Neural crest cell (in vitro differentiated cells): Measurements from ENCODE around the gene NRG3. TPM values are rescaled to one million over a fixed set of nuclear protein-coding genes. Genes with fewer than 3 reads are reported as not detected.
"Not testable (repeated sequence)": the region's sequence is repeated elsewhere in the genome, so short reads cannot be mapped to it uniquely, and the experiment has no call there.

ENCODE experiments used
- DNase-seq: peaks from one replicate; pipeline ENCODE4 v3.0.0; 2021; ENCODE audit warnings: low read depth, mixed read lengths, low spot score
- H3K27ac Mint-ChIP-seq: one replicate; pipeline ENCODE4 v1.8.0; 2021; ENCODE audit warnings: mild to moderate bottlenecking, mixed read lengths; ENCODE audit not compliant: unreplicated experiment
- H3K27me3 Mint-ChIP-seq: 2 replicates; pipeline ENCODE4 v1.8.0; 2021; ENCODE audit warnings: low read depth, mild to moderate bottlenecking, mixed read lengths
- H3K36me3 Mint-ChIP-seq: 2 replicates; pipeline ENCODE4 v1.8.0; 2021; ENCODE audit warnings: low read depth, mild to moderate bottlenecking, mixed read lengths
- H3K4me1 Mint-ChIP-seq: 2 replicates; pipeline ENCODE4 v1.8.0; 2021; ENCODE audit warnings: mixed read lengths
- H3K4me3 Mint-ChIP-seq: one replicate; pipeline ENCODE4 v1.8.0; 2021; ENCODE audit warnings: mild to moderate bottlenecking, mixed read lengths
- H3K9me3 Mint-ChIP-seq: 2 replicates; pipeline ENCODE4 v1.8.0; 2021; ENCODE audit warnings: mixed read lengths
- CTCF ChIP-seq: fragments of 200-600 bp; sonication (generic); conservative IDR thresholded peaks from 2 replicates; pipeline ENCODE4 v1.5.0; 2021; ENCODE audit warnings: antibody characterized with exemption, mild to moderate bottlenecking
- total RNA-seq: library from RNA; stranded (reverse); gene quantifications from 2 replicates; pipeline ENCODE4 v1.2.1, GENCODE V29; 2021

The NRG3 gene
- total RNA-seq, 1 donor from 2014 or later: 3.1 TPM

GRCh38 chr10:82319562-82319961 lies 444.6 kb downstream of the NRG3 start:
- Mint-ChIP-seq H3K36me3 (no peaks in the 10 kb centered on the region), H3K4me1 (no peaks in the 10 kb centered on the region), H3K27me3 (no peaks in the 10 kb centered on the region), H3K9me3 (no peaks in the 10 kb centered on the region), H3K27ac (no peak overlapping the region), H3K4me3 (no peak overlapping the region)
- TF ChIP-seq CTCF: no peak
- no peak for DNase-seq

GRCh38 chr10:82321724-82322123 lies 446.7 kb downstream of the NRG3 start:
- H3K9me3 Mint-ChIP-seq: no peaks in the 10 kb centered on the region
- no peak overlapping the region for H3K4me3 Mint-ChIP-seq
- no peaks in the 10 kb centered on the region for H3K36me3 Mint-ChIP-seq
- H3K4me1 Mint-ChIP-seq: no peaks in the 10 kb centered on the region
- no peak for TF ChIP-seq CTCF
- DNase-seq: no peak
- no peak overlapping the region for H3K27ac Mint-ChIP-seq
- no peaks in the 10 kb centered on the region for H3K27me3 Mint-ChIP-seq

GRCh38 chr10:82331716-82332115 lies 456.7 kb downstream of the NRG3 start:
- TF ChIP-seq CTCF: no peak
- Mint-ChIP-seq H3K4me1 (no peaks in the 10 kb centered on the region), H3K9me3 (peaks cover 3% of the 10 kb centered on the region), H3K4me3 (no peak overlapping the region), H3K27me3 (no peaks in the 10 kb centered on the region), H3K27ac (no peak overlapping the region), H3K36me3 (no peaks in the 10 kb centered on the region)
- DNase-seq: no peak

GRCh38 chr10:82335831-82336230 lies 460.8 kb downstream of the NRG3 start:
- TF ChIP-seq CTCF: no peak
- H3K27ac Mint-ChIP-seq: no peak overlapping the region
- no peak overlapping the region for H3K4me3 Mint-ChIP-seq
- no peaks in the 10 kb centered on the region for H3K36me3 Mint-ChIP-seq
- H3K27me3 Mint-ChIP-seq: no peaks in the 10 kb centered on the region
- H3K4me1 Mint-ChIP-seq: no peaks in the 10 kb centered on the region
- no peak for DNase-seq
- H3K9me3 Mint-ChIP-seq: peaks cover 5% of the 10 kb centered on the region

DNA sequence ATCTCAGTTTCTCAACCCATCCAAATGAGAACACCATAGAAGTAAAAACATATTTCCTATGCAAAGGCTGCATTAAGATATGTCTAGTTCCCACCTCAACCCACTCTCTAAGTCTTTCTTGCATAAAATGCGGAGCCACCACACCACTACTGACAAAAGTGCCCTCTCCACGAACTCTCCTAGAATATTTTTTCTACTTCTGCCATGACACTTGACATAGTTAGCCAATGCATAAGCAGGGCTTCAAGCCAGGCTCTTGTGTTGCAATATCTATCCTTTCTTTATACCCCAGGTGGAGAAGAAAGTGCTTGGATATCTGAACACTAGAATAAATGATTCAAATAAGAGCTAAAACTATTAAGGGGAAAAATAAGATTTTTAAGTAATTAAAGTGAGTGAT lies 465.2 kb downstream of the NRG3 start:
- Mint-ChIP-seq H3K36me3 (no peaks in the 10 kb centered on the region), H3K27me3 (no peaks in the 10 kb centered on the region), H3K27ac (no peak overlapping the region), H3K4me3 (no peak overlapping the region), H3K9me3 (peaks cover 2% of the 10 kb centered on the region), H3K4me1 (no peaks in the 10 kb centered on the region)
- no peak for DNase-seq
- TF ChIP-seq CTCF: no peak

GRCh38 chr10:82349590-82349989 lies 474.6 kb downstream of the NRG3 start:
- not testable (repeated sequence) for H3K4me1 Mint-ChIP-seq, H3K27me3 Mint-ChIP-seq, DNase-seq, H3K36me3 Mint-ChIP-seq, H3K9me3 Mint-ChIP-seq
- Mint-ChIP-seq H3K4me3 (peak overlapping the region; percentile 67), H3K27ac (peak overlapping the region; percentile 35)
